GM23248 (cell line): ENCODE measurements around the gene DUOX2.

Source experiments
- EZH2 ChIP-seq: fragments of 200-600 bp; sonication (generic); IDR thresholded peaks from 2 replicates; pipeline ENCODE4 v1.6.1; 2018; ENCODE audit warnings: antibody characterized with exemption, mild to moderate bottlenecking; ENCODE audit not compliant: insufficient read depth, poor library complexity, severe bottlenecking
- EZH2phosphoT487 ChIP-seq: fragments of 200-600 bp; sonication (generic); IDR thresholded peaks from 2 replicates; pipeline ENCODE4 v1.6.1; 2018; ENCODE audit warnings: antibody characterized with exemption, moderate library complexity, mild to moderate bottlenecking, low read depth; ENCODE audit not compliant: insufficient read depth

DNA sequence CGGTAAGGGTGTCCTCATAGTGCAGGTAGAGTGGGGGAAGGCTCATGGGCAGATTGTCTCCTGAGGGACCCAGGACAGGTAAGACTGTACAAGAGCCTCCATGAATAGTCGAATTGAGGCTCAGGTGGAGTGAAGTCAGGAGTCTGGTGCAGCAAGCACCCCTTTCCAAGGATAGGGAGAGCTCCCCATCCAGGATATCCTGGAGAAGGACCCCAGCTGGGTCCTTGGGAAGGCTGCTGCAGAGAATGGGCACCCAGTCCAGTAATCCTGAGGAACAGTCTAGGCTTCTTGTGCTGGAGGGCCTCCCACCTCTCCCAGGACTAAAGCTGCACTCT is 746 bp upstream of the DUOX2 start:
- TF ChIP-seq EZH2: no peak
- TF ChIP-seq EZH2phosphoT487: no peak
